ENCODE data around the gene PAK1IP1. TPM values are rescaled to one million over a fixed set of nuclear protein-coding genes. Genes with fewer than 3 reads are reported as not detected.
A peak's percentile ranks its signal among the peaks of the same experiment; 100 is the strongest.

The PAK1IP1 gene
- total and polyA plus RNA-seq, 2 experiments from 2014 or later, result 22.8 to 28.1 TPM

DNA sequence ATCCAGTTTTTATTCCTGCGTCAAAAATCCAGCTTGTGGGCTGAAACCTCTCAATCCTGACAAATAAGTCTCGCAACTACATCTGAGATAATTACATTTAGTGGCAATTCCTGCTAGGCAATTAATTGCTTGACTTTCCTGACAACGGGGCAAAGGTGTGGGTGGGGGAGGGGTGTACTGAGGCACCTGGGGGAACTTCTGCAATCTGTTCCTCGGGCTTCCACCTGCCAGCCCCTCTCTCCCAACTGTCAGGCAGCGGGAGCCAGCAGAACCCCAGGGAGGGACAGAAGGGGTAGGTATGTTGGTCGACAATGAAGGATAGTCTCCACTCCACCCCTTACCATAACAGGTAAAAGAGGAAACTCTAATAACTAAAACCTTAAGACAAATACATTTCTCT lies 7.2 kb upstream of the PAK1IP1 start:
- no peak for TF ChIP-seq EZH2 (IDR thresholded peaks at IDR 0.05; ENCODE audit: insufficient read depth, poor library complexity, severe bottlenecking)
- no peak for TF ChIP-seq EZH2phosphoT487 (IDR thresholded peaks at IDR 0.05; ENCODE audit: insufficient read depth, low read depth)
- no peak for DNase-seq
- H3K9me2 ChIP-seq (ENCODE audit: insufficient read depth), result no peaks in the 10 kb centered on the region
- H3K27ac ChIP-seq, result no peak overlapping the region
- no peak overlapping the region for H3K9ac ChIP-seq
- H3K9me3 ChIP-seq (ENCODE audit: low read depth), result no peaks in the 10 kb centered on the region
- no peaks in the 10 kb centered on the region for H3F3A ChIP-seq (ENCODE audit: insufficient read depth)
- H3K79me2 ChIP-seq (ENCODE audit: insufficient read depth), result peaks cover 3% of the 10 kb centered on the region; the same call in 1 of the 2 replicates
- no peak overlapping the region for H3K4me3 ChIP-seq
- H3K4me2 ChIP-seq (ENCODE audit: unreplicated experiment), result no peak overlapping the region
- 47 to 48% methylated on average over 6 of the region's 6 CpGs for WGBS, 2 experiments (ENCODE audit: low coverage in 1 of 2, low lambda C conversion rate in 2 of 2, missing lambda C conversion rate in 2 of 2)
- H4K20me1 ChIP-seq (ENCODE audit: insufficient read depth), result no peaks in the 10 kb centered on the region
- H3K36me3 ChIP-seq (ENCODE audit: low read depth), result no peaks in the 10 kb centered on the region
- H3K4me1 ChIP-seq (ENCODE audit: insufficient read depth), result no peaks in the 10 kb centered on the region
- in situ Hi-C loops (cut with MboI), result no loop called here
- no peak overlapping the region for H2AFZ ChIP-seq
- H3K27me3 ChIP-seq (replicated peaks; ENCODE audit: insufficient read depth), result no peaks in the 10 kb centered on the region

DNA sequence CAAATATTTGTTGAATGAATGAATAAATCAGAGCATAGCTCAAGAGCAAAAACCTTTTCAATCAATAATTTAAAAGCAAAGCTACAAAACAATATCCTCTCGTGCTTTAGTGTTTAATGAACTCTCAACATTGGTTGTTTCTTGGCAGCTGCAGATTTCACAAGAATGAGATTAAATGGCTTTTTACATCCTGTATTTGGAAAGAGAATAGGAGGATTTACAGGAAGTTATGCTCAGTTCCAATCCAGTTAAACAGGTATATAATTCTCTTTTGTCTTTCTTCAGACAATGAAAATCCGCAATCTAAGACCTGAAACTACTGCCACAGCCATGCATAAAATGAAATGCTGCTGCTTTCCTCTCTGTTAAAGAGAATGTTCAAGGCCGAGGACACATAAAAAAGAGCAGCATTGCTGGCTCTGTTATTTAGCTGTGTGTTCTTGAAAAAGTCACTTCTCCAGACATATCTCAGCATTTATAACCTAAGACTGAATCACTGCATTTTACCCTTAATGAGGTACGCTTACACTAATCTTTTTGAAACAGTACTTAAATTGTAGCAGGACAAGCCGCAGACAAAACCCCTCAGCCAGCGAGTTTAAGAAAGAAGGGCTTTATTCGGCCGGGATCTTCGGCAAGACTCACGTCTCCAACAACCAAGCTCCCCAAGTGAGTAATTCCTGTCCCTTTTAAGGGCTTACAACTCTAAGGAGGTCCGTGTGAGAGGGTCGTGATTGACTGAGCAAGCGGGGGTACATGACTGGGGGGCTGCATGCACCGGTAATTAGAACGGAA lies 3.9 kb upstream of the PAK1IP1 start:
- DNase-seq, result no peak

DNA sequence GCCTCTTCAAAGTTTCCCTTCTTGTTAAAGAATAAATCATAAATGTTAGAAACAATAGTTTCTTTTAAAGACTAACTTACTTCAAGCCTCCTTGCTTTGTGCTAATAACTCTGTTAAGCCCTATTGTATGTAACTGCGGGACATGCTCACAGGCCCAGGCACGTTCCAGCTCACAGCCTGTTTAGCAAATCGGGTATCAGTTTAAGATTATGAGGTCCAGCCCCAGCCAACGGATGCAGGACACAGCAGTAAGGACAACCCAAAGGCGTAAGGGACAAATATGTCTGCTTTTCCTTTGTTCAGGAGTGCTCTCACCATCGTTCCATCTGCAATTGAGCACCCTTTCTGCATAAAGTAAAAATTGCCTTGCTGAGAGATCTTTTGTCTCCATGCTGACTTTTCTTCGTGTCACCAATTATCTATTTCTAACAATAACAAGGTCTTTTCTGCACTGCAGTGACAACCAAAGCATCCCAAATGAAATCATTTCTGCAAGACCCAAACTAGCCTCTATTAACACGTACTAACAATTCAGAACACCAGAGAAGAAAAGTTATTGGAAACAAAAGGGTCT lies 1.7 kb upstream of the PAK1IP1 start:
- Histone ChIP-seq H3K9me2 (ENCODE audit: insufficient read depth) (no peaks in the 10 kb centered on the region), H4K20me1 (ENCODE audit: insufficient read depth) (no peaks in the 10 kb centered on the region), H3K4me1 (ENCODE audit: insufficient read depth) (peaks cover 18% of the 10 kb centered on the region), H3K36me3 (ENCODE audit: low read depth) (no peaks in the 10 kb centered on the region), H3K27ac (no peak overlapping the region), H3K27me3 (replicated peaks; ENCODE audit: insufficient read depth) (no peaks in the 10 kb centered on the region), H3K4me2 (ENCODE audit: unreplicated experiment) (peak overlapping the region; percentile 87), H2AFZ (peak overlapping the region; percentile 89), H3K9ac (peak overlapping the region; percentile 91), H3K79me2 (ENCODE audit: insufficient read depth) (peaks cover 50% of the 10 kb centered on the region), H3F3A (ENCODE audit: insufficient read depth) (no peaks in the 10 kb centered on the region), H3K9me3 (ENCODE audit: low read depth) (no peaks in the 10 kb centered on the region), H3K4me3 (peak overlapping the region; percentile 91)
- in situ Hi-C loops (cut with MboI), result no loop called here
- DNase-seq, result no peak
- 98 to 99% methylated on average over 8 of the region's 8 CpGs for WGBS, 2 experiments (ENCODE audit: low coverage in 1 of 2, low lambda C conversion rate in 2 of 2, missing lambda C conversion rate in 2 of 2)
- TF ChIP-seq EZH2phosphoT487 (IDR thresholded peaks at IDR 0.05; ENCODE audit: insufficient read depth, low read depth) (no peak), EZH2 (IDR thresholded peaks at IDR 0.05; ENCODE audit: insufficient read depth, poor library complexity, severe bottlenecking) (no peak)

More for the DNA sequence above, 3.9 kb upstream of the PAK1IP1 start:
- TF ChIP-seq EZH2 (IDR thresholded peaks at IDR 0.05; ENCODE audit: insufficient read depth, poor library complexity, severe bottlenecking) (no peak), EZH2phosphoT487 (IDR thresholded peaks at IDR 0.05; ENCODE audit: insufficient read depth, low read depth) (no peak)
- Histone ChIP-seq H3K27me3 (replicated peaks; ENCODE audit: insufficient read depth) (no peaks in the 10 kb centered on the region), H3K4me1 (ENCODE audit: insufficient read depth) (peaks cover 10% of the 10 kb centered on the region), H3K27ac (no peak overlapping the region), H3K9me3 (ENCODE audit: low read depth) (no peaks in the 10 kb centered on the region), H2AFZ (no peak overlapping the region), H3K9me2 (ENCODE audit: insufficient read depth) (no peaks in the 10 kb centered on the region), H3F3A (ENCODE audit: insufficient read depth) (no peaks in the 10 kb centered on the region), H4K20me1 (ENCODE audit: insufficient read depth) (no peaks in the 10 kb centered on the region), H3K79me2 (ENCODE audit: insufficient read depth) (peaks cover 28% of the 10 kb centered on the region), H3K9ac (no peak overlapping the region), H3K36me3 (ENCODE audit: low read depth) (no peaks in the 10 kb centered on the region), H3K4me2 (ENCODE audit: unreplicated experiment) (no peak overlapping the region), H3K4me3 (no peak overlapping the region)
- in situ Hi-C loops (cut with MboI), result no loop called here
- WGBS, 2 experiments (ENCODE audit: low coverage in 1 of 2, low lambda C conversion rate in 2 of 2, missing lambda C conversion rate in 2 of 2), result 73% methylated on average over 15 of the region's 15 CpGs

DNA sequence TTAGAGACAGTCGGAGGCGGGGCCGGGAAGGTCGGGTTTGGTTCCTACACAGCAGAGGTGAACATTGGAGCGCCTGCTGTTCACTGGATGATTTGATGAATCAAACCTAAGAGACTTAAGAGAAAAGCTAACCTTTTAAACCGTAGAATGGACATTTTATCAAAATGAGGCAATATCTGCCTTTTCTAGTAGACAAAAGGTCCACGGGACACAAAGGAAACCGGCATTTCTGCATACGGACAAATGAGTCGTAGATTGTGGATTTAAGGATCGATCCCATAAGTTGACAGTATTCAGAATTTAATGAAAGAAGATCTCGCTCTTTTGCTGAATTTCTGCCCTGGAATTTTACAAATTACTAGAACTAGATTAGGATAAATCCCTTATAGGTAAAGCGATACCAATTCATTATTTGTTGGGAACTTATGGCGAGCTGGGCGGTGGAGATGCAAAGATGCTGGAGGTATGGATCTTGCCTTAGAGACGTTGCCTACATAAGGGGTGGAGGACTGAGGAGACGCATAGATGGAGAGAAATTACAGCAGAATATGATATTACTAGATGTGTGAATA lies 400 bp downstream of the PAK1IP1 start:
- peak overlapping the region; percentile 91 for H3K9ac ChIP-seq
- WGBS, 2 experiments (ENCODE audit: low coverage in 1 of 2, low lambda C conversion rate in 2 of 2, missing lambda C conversion rate in 2 of 2), result 2% methylated on average over 17 of the region's 17 CpGs
- no peaks in the 10 kb centered on the region for H3F3A ChIP-seq (ENCODE audit: insufficient read depth)
- in situ Hi-C loops (cut with MboI), result no loop called here
- no peaks in the 10 kb centered on the region for H3K9me3 ChIP-seq (ENCODE audit: low read depth)
- H3K4me2 ChIP-seq (ENCODE audit: unreplicated experiment), result peak overlapping the region; percentile 87
- TF ChIP-seq EZH2 (IDR thresholded peaks at IDR 0.05; ENCODE audit: insufficient read depth, poor library complexity, severe bottlenecking), result no peak
- no peak for TF ChIP-seq EZH2phosphoT487 (IDR thresholded peaks at IDR 0.05; ENCODE audit: insufficient read depth, low read depth)
- H2AFZ ChIP-seq, result peak overlapping the region; percentile 89
- H3K4me1 ChIP-seq (ENCODE audit: insufficient read depth), result peaks cover 18% of the 10 kb centered on the region
- peak overlapping the region; percentile 91 for H3K4me3 ChIP-seq
- peak overlapping the region; percentile 96 for H3K27ac ChIP-seq
- H3K9me2 ChIP-seq (ENCODE audit: insufficient read depth), result no peaks in the 10 kb centered on the region
- peak; percentile 25 for DNase-seq
- H3K79me2 ChIP-seq (ENCODE audit: insufficient read depth), result peaks cover 71% of the 10 kb centered on the region
- no peaks in the 10 kb centered on the region for H3K36me3 ChIP-seq (ENCODE audit: low read depth)
- H3K27me3 ChIP-seq (replicated peaks; ENCODE audit: insufficient read depth), result no peaks in the 10 kb centered on the region
- no peaks in the 10 kb centered on the region for H4K20me1 ChIP-seq (ENCODE audit: insufficient read depth)

Measured in GM23248 (cell line).